ENCODE data around the gene PLCG1.

Gene PLCG1

DNA sequence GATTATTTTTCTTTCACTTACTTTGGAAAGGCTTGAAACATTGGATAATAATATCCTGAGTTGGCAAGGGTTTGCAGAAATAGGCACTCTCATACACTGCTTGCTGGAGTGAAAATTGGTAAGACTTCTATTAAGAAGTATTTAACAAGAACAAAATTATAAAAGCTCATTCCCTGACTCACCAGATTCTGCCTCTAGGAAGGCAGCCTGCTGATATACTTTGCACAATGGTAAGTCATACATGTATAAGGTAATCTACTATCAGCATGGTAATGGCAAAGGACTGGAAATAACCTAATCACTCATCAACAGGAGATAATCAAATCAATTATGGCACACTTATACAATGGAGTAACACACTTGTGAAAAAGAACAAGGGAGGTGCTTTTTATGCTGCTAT is 85.8 kb downstream of the PLCG1 start:
- no peak; the same call in 2 of the 3 replicates for ATAC-seq
- TF ChIP-seq ZFP30 (CRISPR knock-in tag; IDR thresholded peaks at IDR 0.05) (no peak), PPARA (CRISPR knock-in tag; IDR thresholded peaks at IDR 0.05; ENCODE audit: borderline replicate concordance) (no peak), ARNTL (CRISPR knock-in tag; IDR thresholded peaks at IDR 0.05; ENCODE audit: borderline replicate concordance, low read depth) (no peak), SNAI2 (CRISPR knock-in tag; IDR thresholded peaks at IDR 0.05) (no peak), TOX (CRISPR knock-in tag; IDR thresholded peaks at IDR 0.05; ENCODE audit: borderline replicate concordance) (no peak)
- TF ChIP-seq, protein P1, sequence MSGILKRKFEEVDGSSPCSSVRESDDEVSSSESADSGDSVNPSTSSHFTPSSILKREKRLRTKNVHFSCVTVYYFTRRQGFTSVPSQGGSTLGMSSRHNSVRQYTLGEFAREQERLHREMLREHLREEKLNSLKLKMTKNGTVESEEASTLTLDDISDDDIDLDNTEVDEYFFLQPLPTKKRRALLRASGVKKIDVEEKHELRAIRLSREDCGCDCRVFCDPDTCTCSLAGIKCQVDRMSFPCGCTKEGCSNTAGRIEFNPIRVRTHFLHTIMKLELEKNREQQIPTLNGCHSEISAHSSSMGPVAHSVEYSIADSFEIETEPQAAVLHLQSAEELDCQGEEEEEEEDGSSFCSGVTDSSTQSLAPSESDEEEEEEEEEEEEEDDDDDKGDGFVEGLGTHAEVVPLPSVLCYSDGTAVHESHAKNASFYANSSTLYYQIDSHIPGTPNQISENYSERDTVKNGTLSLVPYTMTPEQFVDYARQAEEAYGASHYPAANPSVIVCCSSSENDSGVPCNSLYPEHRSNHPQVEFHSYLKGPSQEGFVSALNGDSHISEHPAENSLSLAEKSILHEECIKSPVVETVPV (CRISPR knock-in tag; IDR thresholded peaks at IDR 0.05): no peak

DNA sequence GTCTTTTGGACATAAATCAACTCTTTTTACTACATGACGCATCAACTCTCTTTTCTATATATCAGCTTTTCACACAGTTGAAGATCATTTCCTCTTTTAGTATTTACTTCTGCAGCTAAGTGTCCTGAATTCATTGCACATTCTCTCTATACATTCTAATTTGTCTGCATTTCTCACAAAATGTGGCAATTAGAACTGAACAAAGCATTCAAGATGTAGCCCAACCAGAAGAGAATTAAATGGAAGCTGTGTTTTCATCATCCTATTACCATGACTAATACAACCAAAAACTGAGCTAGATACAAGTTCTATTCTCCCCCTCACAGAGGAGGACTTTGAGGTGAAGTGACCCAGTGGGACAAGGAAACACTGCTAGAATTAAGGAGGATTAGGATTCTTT is 86.9 kb downstream of the PLCG1 start:
- ATAC-seq: no peak
- TF ChIP-seq OSR1 (CRISPR knock-in tag; IDR thresholded peaks at IDR 0.05): no peak
- TF ChIP-seq, protein P2, sequence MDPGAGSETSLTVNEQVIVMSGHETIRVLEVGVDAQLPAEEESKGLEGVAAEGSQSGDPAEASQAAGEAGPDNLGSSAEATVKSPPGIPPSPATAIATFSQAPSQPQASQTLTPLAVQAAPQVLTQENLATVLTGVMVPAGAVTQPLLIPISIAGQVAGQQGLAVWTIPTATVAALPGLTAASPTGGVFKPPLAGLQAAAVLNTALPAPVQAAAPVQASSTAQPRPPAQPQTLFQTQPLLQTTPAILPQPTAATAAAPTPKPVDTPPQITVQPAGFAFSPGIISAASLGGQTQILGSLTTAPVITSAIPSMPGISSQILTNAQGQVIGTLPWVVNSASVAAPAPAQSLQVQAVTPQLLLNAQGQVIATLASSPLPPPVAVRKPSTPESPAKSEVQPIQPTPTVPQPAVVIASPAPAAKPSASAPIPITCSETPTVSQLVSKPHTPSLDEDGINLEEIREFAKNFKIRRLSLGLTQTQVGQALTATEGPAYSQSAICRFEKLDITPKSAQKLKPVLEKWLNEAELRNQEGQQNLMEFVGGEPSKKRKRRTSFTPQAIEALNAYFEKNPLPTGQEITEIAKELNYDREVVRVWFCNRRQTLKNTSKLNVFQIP (CRISPR knock-in tag; IDR thresholded peaks at IDR 0.05; ENCODE audit: borderline replicate concordance, low read depth): no peak
- TF ChIP-seq TOX (CRISPR knock-in tag; IDR thresholded peaks at IDR 0.05; ENCODE audit: borderline replicate concordance): no peak
- no peak for TF ChIP-seq RARB (CRISPR knock-in tag; IDR thresholded peaks at IDR 0.05)
- TF ChIP-seq CSDC2 (CRISPR knock-in tag; IDR thresholded peaks at IDR 0.05): no peak
- no peak for TF ChIP-seq ZNF8 (CRISPR knock-in tag; IDR thresholded peaks at IDR 0.05)
- no peak for TF ChIP-seq TCF4 (CRISPR knock-in tag; IDR thresholded peaks at IDR 0.05; ENCODE audit: borderline replicate concordance)
- TF ChIP-seq ZFP30 (CRISPR knock-in tag; IDR thresholded peaks at IDR 0.05): no peak
- TF ChIP-seq ZFP3 (CRISPR knock-in tag; IDR thresholded peaks at IDR 0.05): no peak
- TF ChIP-seq ARNTL (CRISPR knock-in tag; IDR thresholded peaks at IDR 0.05; ENCODE audit: borderline replicate concordance, low read depth): no peak
- TF ChIP-seq ISL1 (CRISPR knock-in tag; IDR thresholded peaks at IDR 0.05): no peak
- no peak for TF ChIP-seq GLIS3 (CRISPR knock-in tag; IDR thresholded peaks at IDR 0.05)
- no peak for TF ChIP-seq ESRRG (CRISPR knock-in tag; IDR thresholded peaks at IDR 0.05)
- TF ChIP-seq SNAI2 (CRISPR knock-in tag; IDR thresholded peaks at IDR 0.05): no peak
- TF ChIP-seq, protein P3, sequence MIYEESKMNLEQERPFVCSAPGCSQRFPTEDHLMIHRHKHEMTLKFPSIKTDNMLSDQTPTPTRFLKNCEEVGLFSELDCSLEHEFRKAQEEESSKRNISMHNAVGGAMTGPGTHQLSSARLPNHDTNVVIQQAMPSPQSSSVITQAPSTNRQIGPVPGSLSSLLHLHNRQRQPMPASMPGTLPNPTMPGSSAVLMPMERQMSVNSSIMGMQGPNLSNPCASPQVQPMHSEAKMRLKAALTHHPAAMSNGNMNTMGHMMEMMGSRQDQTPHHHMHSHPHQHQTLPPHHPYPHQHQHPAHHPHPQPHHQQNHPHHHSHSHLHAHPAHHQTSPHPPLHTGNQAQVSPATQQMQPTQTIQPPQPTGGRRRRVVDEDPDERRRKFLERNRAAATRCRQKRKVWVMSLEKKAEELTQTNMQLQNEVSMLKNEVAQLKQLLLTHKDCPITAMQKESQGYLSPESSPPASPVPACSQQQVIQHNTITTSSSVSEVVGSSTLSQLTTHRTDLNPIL (CRISPR knock-in tag; IDR thresholded peaks at IDR 0.05; ENCODE audit: low read depth): no peak
- TF ChIP-seq PPARA (CRISPR knock-in tag; IDR thresholded peaks at IDR 0.05; ENCODE audit: borderline replicate concordance): no peak
- TF ChIP-seq BACH2 (CRISPR knock-in tag; IDR thresholded peaks at IDR 0.05; ENCODE audit: borderline replicate concordance): no peak

DNA sequence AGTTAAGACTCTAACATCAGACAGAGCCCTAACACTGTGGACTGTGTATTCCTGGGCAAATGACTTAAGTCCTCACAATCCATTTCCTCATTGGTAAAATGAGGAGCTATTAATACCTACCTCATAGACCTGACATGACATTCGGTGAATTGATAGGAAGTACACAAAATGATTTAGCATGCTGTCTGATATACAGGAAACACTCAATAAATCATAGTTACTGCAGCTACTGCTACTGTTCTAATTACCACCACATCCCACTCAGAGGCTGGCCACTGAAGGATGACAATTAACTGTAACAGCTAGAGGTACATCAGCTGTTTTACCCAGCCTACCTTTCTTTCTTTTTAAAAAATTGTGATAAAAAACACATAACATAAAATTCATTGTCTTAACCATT is 87.7 kb downstream of the PLCG1 start:
- ATAC-seq: no peak
- no peak for TF ChIP-seq TOX (CRISPR knock-in tag; IDR thresholded peaks at IDR 0.05; ENCODE audit: borderline replicate concordance)
- TF ChIP-seq ESRRG (CRISPR knock-in tag; IDR thresholded peaks at IDR 0.05): no peak
- TF ChIP-seq ZNF565 (CRISPR knock-in tag; conservative IDR thresholded peaks at IDR 0.05; ENCODE audit: low read depth): no peak
- TF ChIP-seq, protein P4, sequence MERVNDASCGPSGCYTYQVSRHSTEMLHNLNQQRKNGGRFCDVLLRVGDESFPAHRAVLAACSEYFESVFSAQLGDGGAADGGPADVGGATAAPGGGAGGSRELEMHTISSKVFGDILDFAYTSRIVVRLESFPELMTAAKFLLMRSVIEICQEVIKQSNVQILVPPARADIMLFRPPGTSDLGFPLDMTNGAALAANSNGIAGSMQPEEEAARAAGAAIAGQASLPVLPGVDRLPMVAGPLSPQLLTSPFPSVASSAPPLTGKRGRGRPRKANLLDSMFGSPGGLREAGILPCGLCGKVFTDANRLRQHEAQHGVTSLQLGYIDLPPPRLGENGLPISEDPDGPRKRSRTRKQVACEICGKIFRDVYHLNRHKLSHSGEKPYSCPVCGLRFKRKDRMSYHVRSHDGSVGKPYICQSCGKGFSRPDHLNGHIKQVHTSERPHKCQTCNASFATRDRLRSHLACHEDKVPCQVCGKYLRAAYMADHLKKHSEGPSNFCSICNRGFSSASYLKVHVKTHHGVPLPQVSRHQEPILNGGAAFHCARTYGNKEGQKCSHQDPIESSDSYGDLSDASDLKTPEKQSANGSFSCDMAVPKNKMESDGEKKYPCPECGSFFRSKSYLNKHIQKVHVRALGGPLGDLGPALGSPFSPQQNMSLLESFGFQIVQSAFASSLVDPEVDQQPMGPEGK (CRISPR knock-in tag; IDR thresholded peaks at IDR 0.05; ENCODE audit: borderline replicate concordance): no peak
- no peak for TF ChIP-seq ZFP30 (CRISPR knock-in tag; IDR thresholded peaks at IDR 0.05)
- TF ChIP-seq, protein P1 (CRISPR knock-in tag; IDR thresholded peaks at IDR 0.05): no peak
- TF ChIP-seq ZNF8 (CRISPR knock-in tag; IDR thresholded peaks at IDR 0.05): no peak
- no peak for TF ChIP-seq PPARA (CRISPR knock-in tag; IDR thresholded peaks at IDR 0.05; ENCODE audit: borderline replicate concordance)
- no peak for TF ChIP-seq SNAI2 (CRISPR knock-in tag; IDR thresholded peaks at IDR 0.05)
- no peak for TF ChIP-seq TCF4 (CRISPR knock-in tag; IDR thresholded peaks at IDR 0.05; ENCODE audit: borderline replicate concordance)

DNA sequence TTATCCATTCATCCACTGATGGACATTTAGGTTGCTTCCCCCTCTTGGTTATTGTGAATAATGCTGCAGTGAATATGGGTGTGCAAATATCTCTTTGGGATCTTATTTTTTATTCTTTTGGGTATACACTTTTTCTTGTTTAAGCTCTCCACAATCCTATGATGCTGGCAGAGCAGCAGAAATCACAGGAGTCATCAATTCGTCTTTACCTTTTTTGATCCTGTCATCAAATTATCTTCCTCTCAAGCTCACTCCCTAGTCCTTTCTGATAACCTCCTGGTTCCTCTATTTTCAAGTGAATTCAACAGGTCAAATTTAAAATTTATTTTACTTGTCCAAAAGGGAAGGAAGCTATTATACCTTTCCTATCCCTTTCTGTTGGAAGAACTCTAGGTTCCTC is 89.1 kb downstream of the PLCG1 start:
- no peak for ATAC-seq
- no peak for TF ChIP-seq ZFP30 (CRISPR knock-in tag; IDR thresholded peaks at IDR 0.05)
- TF ChIP-seq, protein P4 (CRISPR knock-in tag; IDR thresholded peaks at IDR 0.05; ENCODE audit: borderline replicate concordance): no peak
- TF ChIP-seq, protein P5, sequence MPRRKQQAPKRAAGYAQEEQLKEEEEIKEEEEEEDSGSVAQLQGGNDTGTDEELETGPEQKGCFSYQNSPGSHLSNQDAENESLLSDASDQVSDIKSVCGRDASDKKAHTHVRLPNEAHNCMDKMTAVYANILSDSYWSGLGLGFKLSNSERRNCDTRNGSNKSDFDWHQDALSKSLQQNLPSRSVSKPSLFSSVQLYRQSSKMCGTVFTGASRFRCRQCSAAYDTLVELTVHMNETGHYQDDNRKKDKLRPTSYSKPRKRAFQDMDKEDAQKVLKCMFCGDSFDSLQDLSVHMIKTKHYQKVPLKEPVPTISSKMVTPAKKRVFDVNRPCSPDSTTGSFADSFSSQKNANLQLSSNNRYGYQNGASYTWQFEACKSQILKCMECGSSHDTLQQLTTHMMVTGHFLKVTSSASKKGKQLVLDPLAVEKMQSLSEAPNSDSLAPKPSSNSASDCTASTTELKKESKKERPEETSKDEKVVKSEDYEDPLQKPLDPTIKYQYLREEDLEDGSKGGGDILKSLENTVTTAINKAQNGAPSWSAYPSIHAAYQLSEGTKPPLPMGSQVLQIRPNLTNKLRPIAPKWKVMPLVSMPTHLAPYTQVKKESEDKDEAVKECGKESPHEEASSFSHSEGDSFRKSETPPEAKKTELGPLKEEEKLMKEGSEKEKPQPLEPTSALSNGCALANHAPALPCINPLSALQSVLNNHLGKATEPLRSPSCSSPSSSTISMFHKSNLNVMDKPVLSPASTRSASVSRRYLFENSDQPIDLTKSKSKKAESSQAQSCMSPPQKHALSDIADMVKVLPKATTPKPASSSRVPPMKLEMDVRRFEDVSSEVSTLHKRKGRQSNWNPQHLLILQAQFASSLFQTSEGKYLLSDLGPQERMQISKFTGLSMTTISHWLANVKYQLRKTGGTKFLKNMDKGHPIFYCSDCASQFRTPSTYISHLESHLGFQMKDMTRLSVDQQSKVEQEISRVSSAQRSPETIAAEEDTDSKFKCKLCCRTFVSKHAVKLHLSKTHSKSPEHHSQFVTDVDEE (CRISPR knock-in tag; IDR thresholded peaks at IDR 0.05): no peak
- TF ChIP-seq TCF4 (CRISPR knock-in tag; IDR thresholded peaks at IDR 0.05; ENCODE audit: borderline replicate concordance): no peak
- no peak for TF ChIP-seq ZFP3 (CRISPR knock-in tag; IDR thresholded peaks at IDR 0.05)
- no peak for TF ChIP-seq ZC3H10 (CRISPR knock-in tag; IDR thresholded peaks at IDR 0.05)
- no peak for TF ChIP-seq TOX (CRISPR knock-in tag; IDR thresholded peaks at IDR 0.05; ENCODE audit: borderline replicate concordance)
- no peak for TF ChIP-seq BACH2 (CRISPR knock-in tag; IDR thresholded peaks at IDR 0.05; ENCODE audit: borderline replicate concordance)

Data from SK-N-SH treated with all-trans-retinoic acid at 6 μM for 48 hours (cell line).